ENCODE data around the gene IL4R.

IL4R gene

DNA sequence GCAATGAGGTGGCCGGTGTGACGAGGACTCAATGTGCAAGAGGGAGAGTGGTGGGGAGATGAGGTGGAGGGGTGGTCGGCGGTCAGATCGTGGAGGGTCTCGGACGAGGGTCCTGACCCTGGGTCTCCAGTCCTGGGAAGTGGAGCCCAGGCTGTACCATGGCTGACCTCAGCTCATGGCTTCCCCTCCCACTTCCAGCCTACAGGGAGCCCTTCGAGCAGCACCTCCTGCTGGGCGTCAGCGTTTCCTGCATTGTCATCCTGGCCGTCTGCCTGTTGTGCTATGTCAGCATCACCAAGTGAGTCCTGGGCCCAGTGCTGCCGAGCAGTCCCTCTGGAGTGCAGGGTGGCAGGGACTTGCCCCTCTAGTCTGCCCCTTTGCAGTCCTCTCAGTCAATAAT is 41.8 kb downstream of the IL4R start:
- no peaks in the 10 kb centered on the region for H3K27me3 Mint-ChIP-seq
- H3K4me1 Mint-ChIP-seq = peaks cover 17 to 49% of the 10 kb centered on the region in 2 donors
- ATAC-seq (replicated peaks) = peak; percentile 48 to 64
- H3K4me3 Mint-ChIP-seq = peak overlapping the region in 1 of 2 donors; percentile 7
- no peak for DNase-seq
- peak overlapping the region; percentile 48 for H3K27ac Mint-ChIP-seq
- no peaks in the 10 kb centered on the region for H3K9me3 Mint-ChIP-seq
- peaks cover 75 to 79% of the 10 kb centered on the region in 2 donors for H3K36me3 Mint-ChIP-seq

GRCh38 chr16:27356794-27357193 is 43.0 kb downstream of the IL4R start:
- Mint-ChIP-seq H3K4me1 (peaks cover 15 to 56% of the 10 kb centered on the region in 2 donors), H3K36me3 (peaks cover 75 to 79% of the 10 kb centered on the region in 2 donors), H3K27ac (peak overlapping the region; percentile 72), H3K9me3 (no peaks in the 10 kb centered on the region), H3K27me3 (no peaks in the 10 kb centered on the region), H3K4me3 (no peak overlapping the region)
- DNase-seq = no peak
- no peak for ATAC-seq (replicated peaks)

- Mint-ChIP-seq H3K36me3 (peaks cover 82 to 83% of the 10 kb centered on the region in 2 donors), H3K9me3 (no peaks in the 10 kb centered on the region), H3K4me1 (peaks cover 29 to 69% of the 10 kb centered on the region in 2 donors), H3K27ac (peak overlapping the region; percentile 65), H3K27me3 (no peaks in the 10 kb centered on the region), H3K4me3 (peak overlapping the region in 1 of 2 donors; percentile 17)
- ATAC-seq (replicated peaks) (no peak), DNase-seq (no peak)
Observed at GRCh38 chr16:27359051-27359450, 45.3 kb downstream of the IL4R start.

- H3K27me3 Mint-ChIP-seq = no peaks in the 10 kb centered on the region
- H3K27ac Mint-ChIP-seq = no peak overlapping the region
- ATAC-seq (replicated peaks) (no peak), DNase-seq (no peak)
- peaks cover 28 to 70% of the 10 kb centered on the region in 2 donors for H3K4me1 Mint-ChIP-seq
- H3K4me3 Mint-ChIP-seq = no peak overlapping the region
- H3K36me3 Mint-ChIP-seq = peaks cover 81 to 84% of the 10 kb centered on the region in 2 donors
- H3K9me3 Mint-ChIP-seq = no peaks in the 10 kb centered on the region
Observed at GRCh38 chr16:27359615-27360014, 45.8 kb downstream of the IL4R start.

DNA sequence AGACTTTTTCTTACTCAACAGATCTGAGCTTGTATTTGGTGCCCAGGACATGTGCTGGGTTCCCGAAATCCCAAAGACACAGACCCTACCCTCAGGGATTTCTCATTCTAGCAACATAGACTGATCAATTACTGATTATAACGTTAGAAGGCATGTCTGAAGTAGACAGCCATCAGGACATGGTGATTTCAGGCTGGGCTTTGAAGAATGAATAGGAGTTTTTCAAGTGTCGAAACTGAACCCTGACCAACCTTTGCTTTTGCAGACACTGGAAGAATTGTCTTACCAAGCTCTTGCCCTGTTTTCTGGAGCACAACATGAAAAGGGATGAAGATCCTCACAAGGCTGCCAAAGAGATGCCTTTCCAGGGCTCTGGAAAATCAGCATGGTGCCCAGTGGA is 48.2 kb downstream of the IL4R start:
- H3K27me3 Mint-ChIP-seq = no peaks in the 10 kb centered on the region
- no peak for DNase-seq
- no peak for ATAC-seq (replicated peaks)
- H3K4me1 Mint-ChIP-seq = peaks cover 30 to 71% of the 10 kb centered on the region in 2 donors
- H3K9me3 Mint-ChIP-seq = peaks cover 0 to 2% of the 10 kb centered on the region in 2 donors
- H3K27ac Mint-ChIP-seq = peak overlapping the region; percentile 90
- H3K36me3 Mint-ChIP-seq = peaks cover 65 to 79% of the 10 kb centered on the region in 2 donors
- peak overlapping the region; percentile 9 to 35 for H3K4me3 Mint-ChIP-seq

GRCh38 chr16:27362570-27363245 is 48.9 kb downstream of the IL4R start:
- H3K27ac Mint-ChIP-seq = peak overlapping the region; percentile 84
- ATAC-seq (replicated peaks) (no peak), DNase-seq (no peak)
- peak overlapping the region in 1 of 2 donors; percentile 50 for H3K4me3 Mint-ChIP-seq
- H3K27me3 Mint-ChIP-seq = no peaks in the 10 kb centered on the region
- peaks cover 31 to 73% of the 10 kb centered on the region in 2 donors for H3K4me1 Mint-ChIP-seq
- H3K9me3 Mint-ChIP-seq = peaks cover 0 to 2% of the 10 kb centered on the region in 2 donors
- H3K36me3 Mint-ChIP-seq = peaks cover 59 to 74% of the 10 kb centered on the region in 2 donors

DNA sequence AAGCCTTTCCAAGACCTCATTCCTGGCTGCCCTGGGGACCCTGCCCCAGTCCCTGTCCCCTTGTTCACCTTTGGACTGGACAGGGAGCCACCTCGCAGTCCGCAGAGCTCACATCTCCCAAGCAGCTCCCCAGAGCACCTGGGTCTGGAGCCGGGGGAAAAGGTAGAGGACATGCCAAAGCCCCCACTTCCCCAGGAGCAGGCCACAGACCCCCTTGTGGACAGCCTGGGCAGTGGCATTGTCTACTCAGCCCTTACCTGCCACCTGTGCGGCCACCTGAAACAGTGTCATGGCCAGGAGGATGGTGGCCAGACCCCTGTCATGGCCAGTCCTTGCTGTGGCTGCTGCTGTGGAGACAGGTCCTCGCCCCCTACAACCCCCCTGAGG is 49.5 kb downstream of the IL4R start:
- DNase-seq (no peak), ATAC-seq (replicated peaks) (no peak)
- peak overlapping the region; percentile 33 to 50 for H3K4me3 Mint-ChIP-seq
- H3K36me3 Mint-ChIP-seq = peaks cover 54 to 69% of the 10 kb centered on the region in 2 donors
- H3K9me3 Mint-ChIP-seq = peaks cover 0 to 2% of the 10 kb centered on the region in 2 donors
- peak overlapping the region; percentile 84 for H3K27ac Mint-ChIP-seq
- no peaks in the 10 kb centered on the region for H3K27me3 Mint-ChIP-seq
- peaks cover 37 to 76% of the 10 kb centered on the region in 2 donors for H3K4me1 Mint-ChIP-seq

DNA sequence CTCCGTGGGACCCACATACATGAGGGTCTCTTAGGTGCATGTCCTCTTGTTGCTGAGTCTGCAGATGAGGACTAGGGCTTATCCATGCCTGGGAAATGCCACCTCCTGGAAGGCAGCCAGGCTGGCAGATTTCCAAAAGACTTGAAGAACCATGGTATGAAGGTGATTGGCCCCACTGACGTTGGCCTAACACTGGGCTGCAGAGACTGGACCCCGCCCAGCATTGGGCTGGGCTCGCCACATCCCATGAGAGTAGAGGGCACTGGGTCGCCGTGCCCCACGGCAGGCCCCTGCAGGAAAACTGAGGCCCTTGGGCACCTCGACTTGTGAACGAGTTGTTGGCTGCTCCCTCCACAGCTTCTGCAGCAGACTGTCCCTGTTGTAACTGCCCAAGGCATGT is 50.0 kb downstream of the IL4R start:
- Mint-ChIP-seq H3K4me1 (peaks cover 41 to 77% of the 10 kb centered on the region in 2 donors), H3K36me3 (peaks cover 48 to 63% of the 10 kb centered on the region in 2 donors), H3K27me3 (no peaks in the 10 kb centered on the region), H3K27ac (peak overlapping the region; percentile 84), H3K9me3 (peaks cover 0 to 2% of the 10 kb centered on the region in 2 donors), H3K4me3 (peak overlapping the region in 1 of 2 donors; percentile 33)
- ATAC-seq (replicated peaks) (no peak), DNase-seq (no peak)

DNA sequence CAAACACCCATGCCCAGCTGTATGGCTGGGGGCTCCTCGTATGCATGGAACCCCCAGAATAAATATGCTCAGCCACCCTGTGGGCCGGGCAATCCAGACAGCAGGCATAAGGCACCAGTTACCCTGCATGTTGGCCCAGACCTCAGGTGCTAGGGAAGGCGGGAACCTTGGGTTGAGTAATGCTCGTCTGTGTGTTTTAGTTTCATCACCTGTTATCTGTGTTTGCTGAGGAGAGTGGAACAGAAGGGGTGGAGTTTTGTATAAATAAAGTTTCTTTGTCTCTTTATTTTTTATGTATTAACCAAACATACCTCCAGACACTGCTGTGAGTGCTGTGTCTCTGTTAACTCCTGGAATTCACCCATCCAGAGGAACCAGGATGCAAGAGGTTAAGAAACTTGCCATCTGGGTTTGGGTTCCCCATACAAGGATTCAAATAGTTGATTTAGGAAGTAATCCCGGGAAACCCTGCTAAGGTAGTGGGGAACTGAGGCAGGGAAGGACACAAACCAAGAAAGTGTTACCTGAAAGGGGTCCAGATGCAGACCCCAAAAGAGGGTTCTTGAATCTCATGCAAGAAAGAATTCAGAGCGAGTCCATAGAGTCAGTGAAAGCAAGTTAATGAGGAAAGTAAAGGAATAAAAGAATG is 50.8 kb downstream of the IL4R start:
- ATAC-seq (replicated peaks) (no peak), DNase-seq (no peak)
- peak overlapping the region; percentile 84 for H3K27ac Mint-ChIP-seq
- H3K36me3 Mint-ChIP-seq = peaks cover 42 to 56% of the 10 kb centered on the region in 2 donors
- peaks cover 0 to 2% of the 10 kb centered on the region in 2 donors for H3K9me3 Mint-ChIP-seq
- H3K4me3 Mint-ChIP-seq = peak overlapping the region in 1 of 2 donors; percentile 62
- H3K27me3 Mint-ChIP-seq = no peaks in the 10 kb centered on the region
- H3K4me1 Mint-ChIP-seq = peaks cover 41 to 77% of the 10 kb centered on the region in 2 donors

- ATAC-seq (replicated peaks) (no peak), DNase-seq (no peak)
- peaks cover 48 to 84% of the 10 kb centered on the region in 2 donors for H3K4me1 Mint-ChIP-seq
- peaks cover 4 to 5% of the 10 kb centered on the region in 2 donors for H3K9me3 Mint-ChIP-seq
- H3K4me3 Mint-ChIP-seq = peak overlapping the region; percentile 20 to 52
- no peaks in the 10 kb centered on the region for H3K27me3 Mint-ChIP-seq
- peaks cover 43 to 64% of the 10 kb centered on the region in 2 donors for H3K36me3 Mint-ChIP-seq
- H3K27ac Mint-ChIP-seq = peak overlapping the region; percentile 84
Observed at GRCh38 chr16:27365142-27366089, 51.6 kb downstream of the IL4R start.

DNA sequence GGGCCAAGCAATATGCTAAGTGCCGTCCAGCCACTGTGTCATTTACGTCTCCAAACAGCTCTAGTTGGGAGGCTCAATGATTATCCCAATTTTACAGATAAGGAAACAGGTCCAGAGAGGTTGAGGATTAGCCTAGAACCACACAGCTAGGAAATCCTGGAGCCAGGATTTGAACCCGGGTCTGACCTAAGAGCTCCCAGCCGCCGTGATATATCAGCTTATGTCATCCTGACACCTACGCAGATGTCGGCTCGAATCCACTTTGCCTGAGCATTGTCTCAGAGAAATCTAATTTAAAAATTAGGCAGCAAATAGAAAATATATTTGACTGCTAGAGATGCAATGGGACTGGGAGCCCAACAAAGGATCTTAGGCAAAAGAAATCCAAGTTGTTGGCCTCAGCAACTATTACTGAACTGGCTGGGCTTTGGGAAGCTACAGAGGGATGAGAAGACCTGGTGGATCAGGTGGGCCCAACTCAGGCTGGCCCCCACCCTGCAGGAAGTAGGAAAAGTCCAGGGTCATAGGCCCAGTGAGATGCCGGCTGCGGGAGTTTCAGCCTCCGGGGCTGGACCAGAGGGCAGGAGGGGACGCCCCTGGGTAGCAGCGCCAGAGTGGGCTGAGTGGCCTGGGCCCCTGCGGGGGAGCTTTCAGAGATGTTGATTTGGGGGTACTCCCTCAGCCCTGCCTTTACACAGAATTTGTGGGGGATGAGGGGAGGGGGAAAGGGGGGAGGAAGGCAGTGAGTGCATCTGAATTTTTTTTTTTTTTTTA is 53.1 kb downstream of the IL4R start:
- Mint-ChIP-seq H3K4me1 (peaks cover 51 to 72% of the 10 kb centered on the region in 2 donors), H3K27ac (peak overlapping the region; percentile 99), H3K9me3 (peaks cover 5 to 6% of the 10 kb centered on the region in 2 donors), H3K4me3 (peak overlapping the region; percentile 58 to 75), H3K36me3 (peaks cover 34 to 52% of the 10 kb centered on the region in 2 donors), H3K27me3 (no peaks in the 10 kb centered on the region)
- ATAC-seq (replicated peaks) (peak; percentile 40 to 44), DNase-seq (peak; percentile 64)

DNA sequence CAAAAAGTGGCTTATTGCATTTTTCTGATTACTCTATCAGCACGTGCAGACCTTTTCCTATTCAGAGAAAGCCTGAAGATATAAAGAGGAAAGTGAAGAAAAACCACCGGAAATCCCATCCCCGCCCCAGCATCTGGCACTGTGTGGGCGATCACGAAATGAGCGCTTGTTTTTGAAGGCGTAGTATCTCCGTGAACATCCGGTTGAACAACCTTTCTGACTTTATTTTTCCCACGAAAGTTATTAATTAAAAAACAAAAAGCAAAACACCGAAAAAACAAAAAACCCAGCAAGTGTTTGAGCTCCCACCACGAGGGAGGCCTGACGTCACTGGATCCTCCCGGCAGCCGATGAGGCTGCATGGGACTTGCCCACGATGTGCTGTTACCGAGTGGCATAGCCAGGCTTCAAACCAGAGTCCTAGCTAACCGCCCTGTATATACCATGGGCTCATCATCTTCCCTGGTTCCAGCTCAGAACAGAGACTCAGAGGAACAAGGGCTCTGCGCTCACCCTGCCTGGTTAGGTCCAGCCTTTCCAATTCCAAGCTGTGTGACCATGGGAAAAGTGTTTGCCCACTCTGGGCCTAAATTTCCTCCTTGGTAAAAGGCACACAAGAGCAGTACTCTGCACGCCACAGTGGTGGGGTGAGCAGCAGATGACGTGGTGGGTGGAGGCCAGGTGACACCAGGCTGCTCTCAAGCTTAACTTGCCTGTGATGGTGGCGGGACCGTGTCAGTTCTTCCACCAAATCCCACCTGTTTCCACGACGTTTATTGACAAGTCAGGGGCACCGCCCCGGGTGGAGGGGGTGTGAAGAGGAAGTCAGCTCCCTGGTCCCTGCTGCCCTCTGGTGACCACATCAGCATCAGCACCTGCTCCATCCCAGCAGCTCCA is 53.9 kb downstream of the IL4R start:
- peaks cover 5 to 6% of the 10 kb centered on the region in 2 donors for H3K9me3 Mint-ChIP-seq
- peaks cover 26 to 44% of the 10 kb centered on the region in 2 donors for H3K36me3 Mint-ChIP-seq

More for the DNA sequence above, 53.9 kb downstream of the IL4R start:
- DNase-seq = peak; percentile 92
- Mint-ChIP-seq H3K4me1 (peaks cover 46 to 65% of the 10 kb centered on the region in 2 donors), H3K4me3 (peak overlapping the region; percentile 55 to 75), H3K27me3 (no peaks in the 10 kb centered on the region), H3K27ac (peak overlapping the region; percentile 99)
- peak; percentile 79 for ATAC-seq (replicated peaks)
